NCI-H1092 treated with DMSO at 0.1 percent for 48 hours (cell line): ENCODE measurements around the gene CEP97.

Source experiments
- DNase-seq: peaks from one replicate; lab custom pipeline; 2025; lab: John Stamatoyannopoulos, UW

CEP97 gene

GRCh38 chr3:101813817-101814440 is 89.5 kb downstream of the CEP97 start:
- no peak for DNase-seq

- DNase-seq: no peak
Observed at GRCh38 chr3:101814835-101815234, 90.4 kb downstream of the CEP97 start.

- no peak for DNase-seq
Observed at GRCh38 chr3:101816215-101817149, 92.1 kb downstream of the CEP97 start.

- no peak for DNase-seq
Observed at GRCh38 chr3:101817992-101818391, 93.6 kb downstream of the CEP97 start.

GRCh38 chr3:101819649-101820206 is 95.3 kb downstream of the CEP97 start:
- DNase-seq: no peak
